Neural cell (in vitro differentiated cells): ENCODE results near the gene KRTAP13-3.

Source experiments
- CTCF ChIP-seq: fragments of 450-650 bp; IDR thresholded peaks from 2 replicates; pipeline ENCODE4 v1.5.1; 2014; ENCODE audit warnings: antibody characterized with exemption, mild to moderate bottlenecking, moderate library complexity; ENCODE audit not compliant: poor library complexity, severe bottlenecking
- EZH2 ChIP-seq: fragments of 200-600, 300-800 bp; shearing (Covaris generic), sonication (generic); IDR thresholded peaks from 2 replicates; pipeline ENCODE4 v1.6.1; 2014; ENCODE audit warnings: antibody characterized with exemption, low read length, borderline replicate concordance, mild to moderate bottlenecking; ENCODE audit not compliant: insufficient read depth, poor library complexity, severe bottlenecking
- MXI1 ChIP-seq: fragments of 450-650 bp; conservative IDR thresholded peaks from 2 replicates; pipeline ENCODE4 v1.6.1; 2014; ENCODE audit warnings: antibody characterized with exemption, mild to moderate bottlenecking; ENCODE audit not compliant: poor library complexity, severe bottlenecking
- POLR2AphosphoS5 ChIP-seq: IDR thresholded peaks from 2 replicates; pipeline ENCODE4 v1.6.1; 2012
- RAD21 ChIP-seq: fragments of 450-650 bp; conservative IDR thresholded peaks from 2 replicates; pipeline ENCODE4 v1.6.1; 2014; ENCODE audit warnings: antibody characterized with exemption, mild to moderate bottlenecking, moderate library complexity
- SMC3 ChIP-seq: fragments of 450-650 bp; conservative IDR thresholded peaks from 2 replicates; pipeline ENCODE4 v1.6.1; 2014; ENCODE audit warnings: antibody characterized with exemption, mild to moderate bottlenecking, moderate library complexity; ENCODE audit not compliant: poor library complexity
- TAF1 ChIP-seq: IDR thresholded peaks from 2 replicates; pipeline ENCODE4 v1.6.1; 2012; ENCODE audit warnings: low read depth
- TF ChIP-seq, protein P1 (sequence below): IDR thresholded peaks from 2 replicates; pipeline ENCODE4 v1.6.1; 2012; ENCODE audit warnings: borderline replicate concordance

DNA sequence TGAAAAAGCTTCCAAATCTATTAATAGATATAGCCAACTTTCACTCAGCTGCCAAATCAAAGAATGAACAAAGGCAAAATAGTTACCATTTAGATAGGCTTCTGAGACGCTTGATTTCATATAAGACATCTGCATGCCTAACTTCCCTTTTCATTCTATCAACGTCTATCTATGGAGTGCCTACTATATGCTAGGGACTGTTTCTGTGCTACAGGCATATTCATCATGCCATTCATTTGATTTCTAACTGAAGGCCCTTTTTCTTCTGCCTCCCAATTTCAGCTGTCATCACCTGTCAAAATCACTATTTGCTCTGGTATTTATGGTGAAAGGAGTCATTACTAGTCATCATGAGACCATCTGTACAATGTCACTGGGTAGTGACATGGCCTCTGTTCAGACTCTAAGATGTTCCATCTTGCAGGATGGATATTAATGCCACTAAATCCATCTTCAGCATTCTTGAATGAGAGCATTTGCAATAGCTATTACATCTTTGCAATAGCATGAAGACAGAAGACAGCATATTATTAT, 34.2 kb downstream of the KRTAP13-3 start:
- TF ChIP-seq CTCF (no peak), MXI1 (no peak), RAD21 (peak; percentile 36), EZH2 (no peak), SMC3 (no peak), TAF1 (no peak), POLR2AphosphoS5 (peak; percentile 91)
- TF ChIP-seq, protein P1, sequence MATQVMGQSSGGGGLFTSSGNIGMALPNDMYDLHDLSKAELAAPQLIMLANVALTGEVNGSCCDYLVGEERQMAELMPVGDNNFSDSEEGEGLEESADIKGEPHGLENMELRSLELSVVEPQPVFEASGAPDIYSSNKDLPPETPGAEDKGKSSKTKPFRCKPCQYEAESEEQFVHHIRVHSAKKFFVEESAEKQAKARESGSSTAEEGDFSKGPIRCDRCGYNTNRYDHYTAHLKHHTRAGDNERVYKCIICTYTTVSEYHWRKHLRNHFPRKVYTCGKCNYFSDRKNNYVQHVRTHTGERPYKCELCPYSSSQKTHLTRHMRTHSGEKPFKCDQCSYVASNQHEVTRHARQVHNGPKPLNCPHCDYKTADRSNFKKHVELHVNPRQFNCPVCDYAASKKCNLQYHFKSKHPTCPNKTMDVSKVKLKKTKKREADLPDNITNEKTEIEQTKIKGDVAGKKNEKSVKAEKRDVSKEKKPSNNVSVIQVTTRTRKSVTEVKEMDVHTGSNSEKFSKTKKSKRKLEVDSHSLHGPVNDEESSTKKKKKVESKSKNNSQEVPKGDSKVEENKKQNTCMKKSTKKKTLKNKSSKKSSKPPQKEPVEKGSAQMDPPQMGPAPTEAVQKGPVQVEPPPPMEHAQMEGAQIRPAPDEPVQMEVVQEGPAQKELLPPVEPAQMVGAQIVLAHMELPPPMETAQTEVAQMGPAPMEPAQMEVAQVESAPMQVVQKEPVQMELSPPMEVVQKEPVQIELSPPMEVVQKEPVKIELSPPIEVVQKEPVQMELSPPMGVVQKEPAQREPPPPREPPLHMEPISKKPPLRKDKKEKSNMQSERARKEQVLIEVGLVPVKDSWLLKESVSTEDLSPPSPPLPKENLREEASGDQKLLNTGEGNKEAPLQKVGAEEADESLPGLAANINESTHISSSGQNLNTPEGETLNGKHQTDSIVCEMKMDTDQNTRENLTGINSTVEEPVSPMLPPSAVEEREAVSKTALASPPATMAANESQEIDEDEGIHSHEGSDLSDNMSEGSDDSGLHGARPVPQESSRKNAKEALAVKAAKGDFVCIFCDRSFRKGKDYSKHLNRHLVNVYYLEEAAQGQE: peak; percentile 67
